Measurements from ENCODE around the gene MTHFD1L.

- TF ChIP-seq CTCF (IDR thresholded peaks at IDR 0.05), result no peak
- TF ChIP-seq POLR2A (IDR thresholded peaks at IDR 0.05), result no peak
Observed at GRCh38 chr6:151092591-151092990, 227.1 kb downstream of the MTHFD1L start.
